Stimulated activated CD8-positive, alpha-beta memory T cell treated with anti-CD3 and anti-CD28 coated beads, Interleukin-12 subunit alpha, Interleukin-12 subunit beta, amount 100 ng/mL, for 1 hour (primary cell): ENCODE results near the gene LSAMP.

Experiments used
- DNase-seq: peaks from one replicate; pipeline ENCODE4 v3.0.0-alpha.2; 2020; ENCODE audit warnings: low read depth

Gene LSAMP

GRCh38 chr3:116445311-116445841 is at the start of gene LSAMP:
Gene LSAMP (minus strand): TSS chr3:116445487.
- no peak for DNase-seq

- no peak for DNase-seq
These were observed 47.1 kb upstream of the LSAMP start for GRCh38 chr3:116492379-116492778.

GRCh38 chr3:116483135-116483534 is 37.8 kb upstream of the LSAMP start:
- DNase-seq, result no peak

GRCh38 chr3:116476691-116477090 is 31.4 kb upstream of the LSAMP start:
- no peak for DNase-seq

GRCh38 chr3:116474801-116475200 is 29.5 kb upstream of the LSAMP start:
- no peak for DNase-seq

- DNase-seq, result no peak
These were observed 28.9 kb upstream of the LSAMP start for GRCh38 chr3:116474032-116474780.

- no peak for DNase-seq
These were observed 28.3 kb upstream of the LSAMP start for GRCh38 chr3:116473602-116474001.

GRCh38 chr3:116470605-116471197 is 25.4 kb upstream of the LSAMP start:
- DNase-seq, result no peak

GRCh38 chr3:116469546-116469945 is 24.3 kb upstream of the LSAMP start:
- DNase-seq, result no peak

- no peak for DNase-seq
These were observed 19.1 kb upstream of the LSAMP start for GRCh38 chr3:116464276-116464798.

- no peak for DNase-seq
These were observed 8.5 kb upstream of the LSAMP start for GRCh38 chr3:116453666-116454346.

- no peak for DNase-seq
These were observed 4.5 kb upstream of the LSAMP start for GRCh38 chr3:116449546-116450350.

GRCh38 chr3:116445990-116446389 is 703 bp upstream of the LSAMP start:
- no peak for DNase-seq

GRCh38 chr3:116444819-116445310 is 422 bp downstream of the LSAMP start:
- no peak for DNase-seq

- DNase-seq, result no peak
These were observed 1.1 kb downstream of the LSAMP start for GRCh38 chr3:116444115-116444747.

- no peak for DNase-seq
These were observed 2.1 kb downstream of the LSAMP start for GRCh38 chr3:116443191-116443661.

GRCh38 chr3:116442331-116443021 is 2.8 kb downstream of the LSAMP start:
- DNase-seq, result no peak

- no peak for DNase-seq
These were observed 3.6 kb downstream of the LSAMP start for GRCh38 chr3:116441652-116442051.

- DNase-seq, result no peak
These were observed 5.1 kb downstream of the LSAMP start for GRCh38 chr3:116440196-116440595.

- no peak for DNase-seq
These were observed 11.7 kb downstream of the LSAMP start for GRCh38 chr3:116433552-116433951.
